A673 (cell line): Measurements from ENCODE around the gene MAST4.

ENCODE experiments used
- CTCF ChIP-seq: fragments of 300-800, 200-600 bp; sonication (generic); conservative IDR thresholded peaks from 2 replicates; pipeline ENCODE4 v1.5.1; 2017; ENCODE audit warnings: low read depth, mild to moderate bottlenecking, antibody characterized with exemption, low read length, moderate library complexity, mixed read lengths
- EZH2 ChIP-seq: fragments of 200-600 bp; sonication (generic); IDR thresholded peaks from 2 replicates; pipeline ENCODE4 v1.6.1; 2017; ENCODE audit warnings: borderline replicate concordance, low read depth, mild to moderate bottlenecking, mixed read lengths, antibody characterized with exemption, low read length; ENCODE audit not compliant: poor library complexity, severe bottlenecking

DNA sequence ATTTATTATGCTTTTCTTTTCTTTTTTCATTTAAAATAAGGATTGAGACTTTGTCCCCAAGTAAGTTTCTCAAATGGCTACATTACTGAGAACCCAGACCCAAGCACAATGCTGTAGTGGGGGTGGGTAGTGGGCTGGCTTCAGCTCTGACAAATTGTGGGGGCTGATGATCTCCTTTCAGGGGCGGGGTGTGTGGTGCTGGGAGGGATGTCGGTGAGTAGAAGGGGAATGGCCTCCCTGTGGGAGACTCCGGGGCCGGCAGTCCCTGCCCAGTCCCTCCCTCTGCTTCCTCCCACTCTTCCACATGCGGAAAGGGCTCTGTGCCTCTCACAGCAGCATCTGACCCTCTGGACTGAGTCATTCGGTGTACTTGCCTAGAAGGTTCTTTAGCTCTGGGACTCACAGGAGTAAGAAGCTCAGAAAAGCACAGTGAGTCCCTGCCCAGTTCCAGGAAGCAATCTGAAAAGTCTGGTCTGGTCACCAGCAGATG is 586.2 kb downstream of the MAST4 start:
- TF ChIP-seq CTCF: no peak
- no peak for TF ChIP-seq EZH2
